OCI-LY7 (cell line): ENCODE data around the gene KCNJ11. TPM values are rescaled to one million over a fixed set of nuclear protein-coding genes. Genes with fewer than 3 reads are reported as not detected.

Experiments used
- BruUV-seq: library from RNA; stranded (reverse); fragments of 400-500 nt; replicated peaks from 2 replicates; lab custom pipeline; 2021; lab: Mats Ljungman, UMichigan
- CTCF ChIA-PET: fragments of 300-600 bp; sonication (Branson Sonifier 250); formaldehyde crosslinking; loops from one replicate; lab custom pipeline; 2022; ENCODE audit warnings: antibody characterized with exemption; ENCODE audit not compliant: unreplicated experiment; lab: Charles Lee
- POLR2A ChIA-PET: fragments of 300-600 bp; sonication (Branson Sonifier 250); formaldehyde crosslinking; loops from one replicate; lab custom pipeline; 2022; ENCODE audit warnings: antibody characterized with exemption; lab: Charles Lee
- DNase-seq: peaks from one replicate; pipeline ENCODE4 v3.0.0-alpha.2; 2015; ENCODE audit warnings: low spot score
- H2AFZ ChIP-seq: fragments of 200-600 bp; sonication (generic), shearing (Covaris generic); 2 replicates; pipeline ENCODE4 v1.6.1; 2014; ENCODE audit warnings: mild to moderate bottlenecking, antibody characterized with exemption, low read length, moderate library complexity
- H3K27ac ChIP-seq: fragments of 200-600 bp; sonication (generic); 2 replicates; pipeline ENCODE4 v1.5.1; 2014; ENCODE audit warnings: mixed run types, low read depth, mild to moderate bottlenecking, moderate library complexity, low read length, inconsistent platforms; ENCODE audit not compliant: poor library complexity, severe bottlenecking
- H3K36me3 ChIP-seq: fragments of 200-600 bp; sonication (generic); 2 replicates; pipeline ENCODE4 v1.6.1; 2014; ENCODE audit warnings: mild to moderate bottlenecking, antibody characterized with exemption, low read length, moderate library complexity, mixed read lengths; ENCODE audit not compliant: insufficient read depth
- H3K4me1 ChIP-seq: fragments of 200-600 bp; sonication (generic); 2 replicates; pipeline ENCODE4 v1.5.1; 2014; ENCODE audit warnings: mild to moderate bottlenecking, low read length; ENCODE audit not compliant: insufficient read depth, poor library complexity, severe bottlenecking
- H3K4me2 ChIP-seq: fragments of 200-600 bp; sonication (generic); 2 replicates; pipeline ENCODE4 v1.6.1; 2014; ENCODE audit warnings: mild to moderate bottlenecking, low read length
- H3K4me3 ChIP-seq: fragments of 200-600 bp; sonication (generic); 2 replicates; pipeline ENCODE4 v1.5.1; 2014; ENCODE audit warnings: mild to moderate bottlenecking, low read depth, low read length; ENCODE audit not compliant: poor library complexity, severe bottlenecking
- H3K79me2 ChIP-seq: fragments of 200-600 bp; sonication (generic); 2 replicates; pipeline ENCODE4 v1.6.1; 2016; ENCODE audit warnings: low read depth, mild to moderate bottlenecking, low read length, moderate library complexity, mixed read lengths; ENCODE audit not compliant: insufficient read depth
- H3K9me2 ChIP-seq: fragments of 200-600 bp; sonication (generic); 2 replicates; pipeline ENCODE4 v1.6.1; 2016; ENCODE audit warnings: mild to moderate bottlenecking, low read length, mixed read lengths; ENCODE audit not compliant: insufficient read depth
- H3K9me3 ChIP-seq: fragments of 200-600 bp; sonication (generic); 2 replicates; pipeline ENCODE4 v1.6.1; 2014; ENCODE audit warnings: mild to moderate bottlenecking, mixed run types, low read length, mixed read lengths
- H4K20me1 ChIP-seq: fragments of 200-600 bp; sonication (generic); 2 replicates; pipeline ENCODE4 v1.6.1; 2014; ENCODE audit warnings: mild to moderate bottlenecking, antibody characterized with exemption, low read length, moderate library complexity, mixed read lengths; ENCODE audit not compliant: insufficient read depth
- CTCF ChIP-seq: fragments of 200-600 bp; sonication (generic); conservative IDR thresholded peaks from 2 replicates; pipeline ENCODE4 v1.5.1; 2014; ENCODE audit warnings: mild to moderate bottlenecking, antibody characterized with exemption, low read length, moderate library complexity, mixed read lengths
- EZH2phosphoT487 ChIP-seq: fragments of 200-600 bp; sonication (generic); IDR thresholded peaks from 2 replicates; pipeline ENCODE4 v1.6.1; 2018; ENCODE audit warnings: low read depth, borderline replicate concordance, mild to moderate bottlenecking, mixed run types, antibody characterized with exemption, low read length, moderate library complexity, mixed read lengths
- intact Hi-C: fragments of 100-400 bp; cut with micrococcal nuclease; formaldehyde crosslinking; loops from one replicate; pipeline ENCODE4 v1.10.0; 2022; ENCODE audit not compliant: unreplicated experiment
- total RNA-seq, 2 experiments: library from RNA; depleted of rRNA in 1 of 2; stranded (reverse); fragments of >200 nt in 1 of 2; shearing (Covaris generic) in 1 of 2; gene quantifications; 2 replicates each; pipeline ENCODE4 v1.2.3, GENCODE V29; 2014 to 2022

Gene KCNJ11
- total RNA-seq, 2 experiments from 2014 or later, result 7.0 to 8.0 TPM

GRCh38 chr11:17407575-17407974 is 19.1 kb upstream of the KCNJ11 start:
- Histone ChIP-seq H3K27ac (no peak overlapping the region), H3K4me3 (no peak overlapping the region), H2AFZ (peak overlapping the region; percentile 21; the same call in 1 of the 2 replicates), H3K4me1 (peaks cover 16% of the 10 kb centered on the region), H3K9me2 (no peaks in the 10 kb centered on the region), H3K79me2 (no peaks in the 10 kb centered on the region), H3K9me3 (no peaks in the 10 kb centered on the region), H4K20me1 (no peaks in the 10 kb centered on the region), H3K36me3 (no peaks in the 10 kb centered on the region), H3K4me2 (no peak overlapping the region)
- intact Hi-C loops, result no loop called here
- TF ChIP-seq EZH2phosphoT487 (no peak), CTCF (no peak)
- CTCF ChIA-PET, result no interaction called here
- no peak for DNase-seq
- POLR2A ChIA-PET, result interaction anchor here (0.6 to 0.7 kb wide), 2 partner anchors 11 to 409 kb away, joined by 3 to 4 read pairs; no protein-coding TSS in a partner anchor
- no TSS peak for BruUV-seq

GRCh38 chr11:17406818-17407149 is 18.3 kb upstream of the KCNJ11 start:
- no peaks in the 10 kb centered on the region for H3K79me2 ChIP-seq
- no peaks in the 10 kb centered on the region for H3K9me3 ChIP-seq
- H3K27ac ChIP-seq, result no peak overlapping the region
- H3K4me1 ChIP-seq, result peaks cover 16% of the 10 kb centered on the region
- H3K4me3 ChIP-seq, result no peak overlapping the region
- H3K4me2 ChIP-seq, result no peak overlapping the region
- intact Hi-C loops, result no loop called here
- no peak overlapping the region for H2AFZ ChIP-seq
- TF ChIP-seq EZH2phosphoT487, result no peak
- TF ChIP-seq CTCF, result no peak
- H4K20me1 ChIP-seq, result no peaks in the 10 kb centered on the region
- ChIA-PET CTCF (no interaction called here), POLR2A (no interaction called here)
- BruUV-seq, result no TSS peak
- no peak for DNase-seq
- no peaks in the 10 kb centered on the region for H3K9me2 ChIP-seq
- no peaks in the 10 kb centered on the region for H3K36me3 ChIP-seq

GRCh38 chr11:17406082-17406817 is 17.8 kb upstream of the KCNJ11 start:
- no TSS peak for BruUV-seq

More at GRCh38 chr11:17406082-17406817, 17.8 kb upstream of the KCNJ11 start:
- intact Hi-C loops, result no loop called here
- no peaks in the 10 kb centered on the region for H3K9me2 ChIP-seq
- TF ChIP-seq EZH2phosphoT487 (no peak), CTCF (no peak)
- no peak overlapping the region for H3K4me3 ChIP-seq
- no peak overlapping the region for H3K4me2 ChIP-seq
- no peak overlapping the region for H3K27ac ChIP-seq
- no peaks in the 10 kb centered on the region for H3K79me2 ChIP-seq
- no peaks in the 10 kb centered on the region for H4K20me1 ChIP-seq
- ChIA-PET CTCF (no interaction called here), POLR2A (no interaction called here)
- H3K4me1 ChIP-seq, result peaks cover 21% of the 10 kb centered on the region
- no peaks in the 10 kb centered on the region for H3K36me3 ChIP-seq
- no peaks in the 10 kb centered on the region for H3K9me3 ChIP-seq
- no peak for DNase-seq
- no peak overlapping the region for H2AFZ ChIP-seq
